GM23248 (cell line): ENCODE measurements around the gene FIBIN.

Experiments used
- EZH2 ChIP-seq: fragments of 200-600 bp; sonication (generic); IDR thresholded peaks from 2 replicates; pipeline ENCODE4 v1.6.1; 2018; ENCODE audit warnings: antibody characterized with exemption, mild to moderate bottlenecking; ENCODE audit not compliant: insufficient read depth, poor library complexity, severe bottlenecking
- EZH2phosphoT487 ChIP-seq: fragments of 200-600 bp; sonication (generic); IDR thresholded peaks from 2 replicates; pipeline ENCODE4 v1.6.1; 2018; ENCODE audit warnings: antibody characterized with exemption, moderate library complexity, mild to moderate bottlenecking, low read depth; ENCODE audit not compliant: insufficient read depth

DNA sequence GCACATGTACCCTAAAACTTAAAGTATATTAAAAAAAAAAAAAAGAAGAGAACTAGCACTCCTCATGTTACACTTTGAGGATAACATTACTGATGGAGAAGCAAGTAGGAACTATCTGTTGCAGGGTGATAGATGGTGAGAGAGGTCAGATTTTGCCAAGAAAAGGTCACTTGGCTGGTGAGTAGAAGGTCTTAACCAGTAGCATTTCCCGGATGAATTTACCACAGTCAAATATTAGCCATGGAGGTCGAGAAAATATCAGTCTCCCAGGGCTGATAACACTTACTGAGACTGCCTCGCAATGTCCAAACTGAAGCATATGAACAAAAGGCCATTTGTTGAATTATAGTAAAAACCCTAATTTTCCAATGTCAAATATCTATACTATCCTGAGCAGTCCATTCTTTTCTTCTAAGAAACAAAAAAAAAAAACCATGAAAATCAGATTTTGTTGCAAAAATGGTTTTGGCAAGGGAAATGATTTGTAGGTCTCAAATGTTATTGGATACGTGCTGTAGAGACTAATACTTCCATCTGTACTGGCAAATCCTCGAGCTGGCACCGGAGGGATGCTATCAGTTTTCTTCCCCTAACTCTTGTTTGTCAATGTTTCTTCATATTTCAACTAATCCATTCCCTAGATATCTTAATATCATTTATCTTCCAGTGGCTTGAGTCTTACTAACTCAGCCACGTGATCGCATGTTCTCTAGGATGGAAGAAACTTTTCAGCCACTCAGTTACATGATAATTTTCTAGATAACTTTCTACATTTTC lies 32.2 kb downstream of the FIBIN start:
- TF ChIP-seq EZH2 = no peak
- TF ChIP-seq EZH2phosphoT487 = no peak
